C4-2B (cell line): ENCODE results near the gene TNNI3K.

ENCODE experiments used
- H3K27ac ChIP-seq: fragments of 450-650 bp; 2 replicates; pipeline ENCODE4 v1.5.1; 2017
- ZFX ChIP-seq: fragments of 450-650 bp; IDR thresholded peaks from 2 replicates; pipeline ENCODE4 v1.6.1; 2017
- TF ChIP-seq, protein P1 (sequence below): fragments of 450-650 bp; conservative IDR thresholded peaks from 2 replicates; pipeline ENCODE4 v1.5.1; 2017; ENCODE audit warnings: mild to moderate bottlenecking

Gene TNNI3K

DNA sequence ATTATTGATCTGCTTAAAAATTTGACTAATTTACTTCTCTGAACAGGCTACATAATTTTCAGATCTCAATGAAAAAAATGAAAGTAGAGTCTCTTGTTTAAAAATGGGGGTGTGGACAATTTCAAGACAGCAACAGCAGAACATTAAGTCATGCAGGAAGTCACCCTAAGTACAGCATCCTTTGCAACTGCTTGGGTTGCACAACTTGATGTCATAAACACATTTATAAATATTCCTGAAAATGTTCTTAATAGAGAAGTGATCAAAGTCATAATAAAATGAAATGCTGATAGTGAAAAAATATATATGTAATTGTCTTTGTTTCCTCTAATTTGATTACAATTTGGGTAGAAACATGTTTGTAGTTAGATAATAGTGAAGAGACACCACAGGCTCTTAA lies 79.3 kb downstream of the TNNI3K start:
- no peak overlapping the region for H3K27ac ChIP-seq
- TF ChIP-seq, protein P1, sequence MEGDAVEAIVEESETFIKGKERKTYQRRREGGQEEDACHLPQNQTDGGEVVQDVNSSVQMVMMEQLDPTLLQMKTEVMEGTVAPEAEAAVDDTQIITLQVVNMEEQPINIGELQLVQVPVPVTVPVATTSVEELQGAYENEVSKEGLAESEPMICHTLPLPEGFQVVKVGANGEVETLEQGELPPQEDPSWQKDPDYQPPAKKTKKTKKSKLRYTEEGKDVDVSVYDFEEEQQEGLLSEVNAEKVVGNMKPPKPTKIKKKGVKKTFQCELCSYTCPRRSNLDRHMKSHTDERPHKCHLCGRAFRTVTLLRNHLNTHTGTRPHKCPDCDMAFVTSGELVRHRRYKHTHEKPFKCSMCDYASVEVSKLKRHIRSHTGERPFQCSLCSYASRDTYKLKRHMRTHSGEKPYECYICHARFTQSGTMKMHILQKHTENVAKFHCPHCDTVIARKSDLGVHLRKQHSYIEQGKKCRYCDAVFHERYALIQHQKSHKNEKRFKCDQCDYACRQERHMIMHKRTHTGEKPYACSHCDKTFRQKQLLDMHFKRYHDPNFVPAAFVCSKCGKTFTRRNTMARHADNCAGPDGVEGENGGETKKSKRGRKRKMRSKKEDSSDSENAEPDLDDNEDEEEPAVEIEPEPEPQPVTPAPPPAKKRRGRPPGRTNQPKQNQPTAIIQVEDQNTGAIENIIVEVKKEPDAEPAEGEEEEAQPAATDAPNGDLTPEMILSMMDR: no peak
- TF ChIP-seq ZFX: no peak

DNA sequence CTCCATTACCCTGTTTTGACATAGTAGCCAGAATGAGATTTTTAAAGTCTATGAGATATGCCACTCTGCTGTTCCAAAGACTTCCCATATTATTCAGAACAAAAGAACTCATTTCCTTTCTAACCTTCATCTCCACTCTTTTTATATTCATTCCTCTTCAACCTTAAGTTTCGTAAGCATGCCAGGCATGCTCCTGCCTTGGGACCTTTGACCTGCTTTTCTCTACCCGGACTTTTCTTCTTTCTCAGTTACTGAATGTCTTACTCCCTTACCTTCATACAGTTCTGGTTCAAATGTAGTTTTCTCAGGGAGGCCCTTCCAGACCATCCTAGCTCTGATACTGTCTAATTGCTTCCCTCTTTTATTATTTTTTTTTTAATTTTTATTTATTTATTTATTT lies 81.1 kb downstream of the TNNI3K start:
- H3K27ac ChIP-seq: no peak overlapping the region
- no peak for TF ChIP-seq ZFX

DNA sequence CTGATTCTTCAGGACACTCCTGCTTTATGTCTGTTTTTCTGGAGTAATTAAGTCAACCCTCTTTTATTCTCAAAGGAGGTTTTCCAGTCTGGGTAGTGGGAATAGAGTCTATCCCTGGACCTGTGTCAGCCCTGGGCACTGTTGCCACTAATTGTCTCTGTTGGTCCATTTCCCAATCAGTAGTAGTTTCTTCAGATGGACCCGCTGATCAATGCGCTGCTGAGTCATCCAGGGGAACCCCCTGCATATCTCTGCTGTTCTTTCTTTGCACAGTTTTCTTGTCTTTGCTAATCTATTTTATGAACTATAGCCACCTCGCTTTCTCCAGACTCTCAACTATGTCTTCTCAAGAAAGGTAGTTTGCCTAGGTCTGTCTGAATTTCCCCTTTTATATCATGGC lies 82.5 kb downstream of the TNNI3K start:
- TF ChIP-seq, protein P1: no peak
- TF ChIP-seq ZFX: no peak
- H3K27ac ChIP-seq: no peak overlapping the region

DNA sequence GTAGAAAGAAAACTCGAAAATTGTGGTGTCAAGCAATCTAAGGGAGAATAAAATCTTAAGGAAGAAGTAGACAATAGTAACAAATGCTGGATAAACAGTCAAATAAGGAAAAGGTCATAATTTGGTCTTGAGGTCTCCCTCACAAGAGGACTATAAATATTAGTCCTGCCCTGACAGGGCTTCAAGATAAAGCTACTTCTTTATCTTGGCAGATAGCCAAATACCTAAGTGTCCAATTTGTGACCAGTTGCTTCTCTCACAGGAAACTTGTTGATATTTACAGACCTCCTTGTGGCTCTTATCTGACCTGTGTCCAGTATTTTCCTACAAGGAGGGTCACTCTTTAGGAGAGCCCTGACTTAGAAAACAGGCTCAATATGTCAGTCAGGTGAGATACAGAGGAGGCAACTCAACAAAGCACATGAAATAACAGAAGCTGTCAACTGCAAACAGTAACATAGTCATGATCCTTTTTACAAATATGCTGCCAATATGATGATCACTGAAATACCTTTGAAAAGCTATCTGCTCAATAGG lies 88.8 kb downstream of the TNNI3K start:
- no peak for TF ChIP-seq ZFX
- TF ChIP-seq, protein P1: no peak
- no peak overlapping the region for H3K27ac ChIP-seq

DNA sequence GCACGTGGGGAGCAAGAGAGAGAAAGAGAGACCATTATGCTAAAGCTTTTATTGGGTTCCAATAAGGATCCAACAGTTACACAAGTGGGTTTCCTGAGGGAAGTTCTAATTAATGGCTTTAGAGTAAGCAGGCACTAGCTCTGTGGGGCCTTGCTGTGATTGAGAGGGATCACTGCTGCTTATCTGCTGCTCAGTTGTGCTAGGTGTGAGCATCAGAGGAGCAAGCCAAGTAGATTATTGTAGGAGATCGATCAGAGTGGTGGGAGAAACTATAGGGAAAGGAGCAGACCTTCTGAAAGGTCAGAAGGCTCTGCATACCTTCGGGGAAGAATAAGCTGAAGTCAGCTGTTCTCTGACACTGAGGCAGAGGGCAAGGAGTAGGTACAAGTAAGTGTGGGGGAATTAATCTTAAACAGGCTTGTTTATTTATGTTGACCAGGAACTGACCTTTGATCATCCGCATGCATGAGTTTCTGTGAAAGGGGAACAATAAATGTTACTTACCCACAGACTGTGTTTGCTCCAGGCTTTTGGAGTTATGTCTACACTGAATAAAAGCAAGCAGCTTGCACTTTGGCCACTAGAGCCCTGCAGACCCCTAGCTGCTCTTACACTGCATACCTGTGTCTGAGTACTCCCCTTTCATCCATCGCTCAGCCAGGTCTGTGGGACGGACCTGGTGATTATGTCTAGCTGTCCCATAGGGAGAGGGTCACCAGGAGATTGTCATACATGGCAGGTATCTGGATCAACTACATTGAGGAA lies 89.7 kb downstream of the TNNI3K start:
- no peak for TF ChIP-seq ZFX
- TF ChIP-seq, protein P1: no peak
- no peak overlapping the region for H3K27ac ChIP-seq

DNA sequence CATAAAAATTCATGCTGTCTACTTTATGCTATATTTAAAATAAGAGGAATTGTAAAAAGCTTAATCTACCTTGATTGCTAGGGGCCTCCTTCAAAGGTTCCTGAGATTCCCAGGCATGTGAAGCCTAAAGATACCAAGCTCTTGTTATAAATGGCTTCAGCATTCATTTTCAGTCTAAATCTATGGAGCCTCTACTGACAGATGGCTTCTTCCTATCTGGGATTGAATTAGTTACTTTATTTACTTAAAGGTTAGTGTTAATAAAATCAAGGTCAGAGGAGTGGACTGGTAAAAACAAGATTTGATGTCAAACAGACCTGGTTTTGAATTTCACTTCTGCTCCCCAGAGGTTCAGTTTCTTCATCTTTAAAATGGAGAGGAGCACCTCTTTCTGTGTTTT lies 93.7 kb downstream of the TNNI3K start:
- TF ChIP-seq, protein P1: no peak
- no peak for TF ChIP-seq ZFX
- no peak overlapping the region for H3K27ac ChIP-seq

DNA sequence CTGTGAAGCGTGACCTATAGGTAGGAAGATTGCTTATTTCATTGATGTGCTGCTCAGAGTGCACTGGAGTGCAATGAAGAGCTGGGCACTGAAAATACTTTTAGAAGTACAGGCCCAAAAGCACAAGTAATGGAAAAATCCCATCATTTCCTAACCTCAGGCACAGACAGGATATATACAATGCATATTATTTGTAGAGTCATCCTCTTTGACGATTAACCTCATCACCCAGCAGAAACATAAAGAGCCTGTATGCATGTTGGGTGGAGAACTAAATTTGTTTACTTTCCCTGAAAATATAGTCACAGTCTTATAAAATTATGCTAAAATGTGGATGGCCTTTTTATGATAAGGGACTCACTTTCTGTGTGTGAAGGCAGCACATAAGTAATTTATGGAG lies 98.1 kb downstream of the TNNI3K start:
- no peak for TF ChIP-seq ZFX
- TF ChIP-seq, protein P1: no peak
- no peak overlapping the region for H3K27ac ChIP-seq

DNA sequence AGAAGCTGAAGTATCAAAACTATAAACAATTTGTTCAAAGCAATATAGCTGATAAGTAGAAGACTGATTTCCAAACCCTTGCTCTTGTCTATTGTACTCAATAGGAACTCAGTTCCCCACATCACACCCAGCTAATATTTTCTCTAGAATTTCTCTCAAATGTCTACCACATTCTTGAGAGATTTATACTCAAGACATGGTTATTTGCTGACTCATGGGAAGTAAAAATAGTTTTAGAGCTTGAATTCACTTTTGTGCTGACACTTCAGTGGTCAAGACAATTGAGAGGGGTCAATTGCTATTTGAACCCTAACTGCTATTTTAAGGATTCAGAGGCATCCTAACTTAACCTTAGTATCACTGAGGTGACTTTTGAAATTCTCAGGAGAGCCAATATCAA lies 99.0 kb downstream of the TNNI3K start:
- TF ChIP-seq ZFX: no peak
- TF ChIP-seq, protein P1: no peak
- no peak overlapping the region for H3K27ac ChIP-seq
